Cardiac muscle cell (in vitro differentiated cells and primary cell): ENCODE results near the gene ABHD16B. TPM values are rescaled to one million over a fixed set of nuclear protein-coding genes. Genes with fewer than 3 reads are reported as not detected.

ENCODE experiments used
- DNase-seq, 2 donors: peaks; one replicate each; pipeline versions ENCODE4 v3.0.0 to v3.0.0-alpha.2; 2010 to 2017; ENCODE audit warnings: low read depth in 1 of 2, low spot score in 1 of 2
- H3K27ac ChIP-seq: fragments of 200-600 bp; sonication (generic); 2 replicates; pipeline ENCODE4 v1.5.1; 2016
- H3K27me3 ChIP-seq: fragments of 200-600 bp; sonication (generic); 2 replicates; pipeline ENCODE4 v1.6.0; 2016; ENCODE audit warnings: control low read depth
- H3K36me3 ChIP-seq: fragments of 200-600 bp; sonication (generic); 2 replicates; pipeline ENCODE4 v1.5.1; 2016; ENCODE audit warnings: control low read depth
- H3K4me1 ChIP-seq: fragments of 200-600 bp; sonication (generic); 2 replicates; pipeline ENCODE4 v1.8.1; 2017; ENCODE audit warnings: low read depth, mild to moderate bottlenecking, mixed run types
- H3K4me3 ChIP-seq: fragments of 200-600 bp; sonication (generic); 2 replicates; pipeline ENCODE4 v1.5.1; 2016; ENCODE audit warnings: mild to moderate bottlenecking
- H3K9me3 ChIP-seq: fragments of 200-600 bp; sonication (generic); 2 replicates; pipeline ENCODE4 v1.5.1; 2017; ENCODE audit warnings: low read depth, mild to moderate bottlenecking, control low read depth
- CTCF ChIP-seq: IDR thresholded peaks from 2 replicates; pipeline ENCODE4 v1.5.1; 2012; ENCODE audit warnings: low read depth, mild to moderate bottlenecking, low read length
- polyA plus RNA-seq: library from polyadenylated mRNA; unstranded; fragments of >200 nt; fragmentation: Nextera tagmentation; extraction: Ambion mirVana; gene quantifications from 2 replicates; pipeline ENCODE4 v1.2.1, GENCODE V29; 2016
- total RNA-seq: library from RNA; depleted of rRNA; stranded (reverse); fragments of >200 nt; gene quantifications from 2 replicates; pipeline ENCODE4 v1.2.3, GENCODE V29; 2016

Gene ABHD16B
- total and polyA plus RNA-seq, 2 experiments from 2014 or later: 3.4 TPM; not detected in 1

- Histone ChIP-seq H3K27ac (no peak overlapping the region), H3K36me3 (no peaks in the 10 kb centered on the region), H3K4me3 (no peak overlapping the region), H3K9me3 (no peaks in the 10 kb centered on the region), H3K4me1 (peaks cover 7% of the 10 kb centered on the region), H3K27me3 (no peaks in the 10 kb centered on the region)
- no peak for DNase-seq
- TF ChIP-seq CTCF: no peak
These were observed 39.0 kb upstream of the ABHD16B start for GRCh38 chr20:63822276-63822696.

GRCh38 chr20:63823691-63824311, 37.5 kb upstream of the ABHD16B start:
- no peak overlapping the region for H3K4me3 ChIP-seq
- no peaks in the 10 kb centered on the region for H3K9me3 ChIP-seq
- no peaks in the 10 kb centered on the region for H3K27me3 ChIP-seq
- TF ChIP-seq CTCF: no peak
- H3K36me3 ChIP-seq: no peaks in the 10 kb centered on the region
- no peak for DNase-seq
- H3K4me1 ChIP-seq: peaks cover 11% of the 10 kb centered on the region
- peak overlapping the region; percentile 22 for H3K27ac ChIP-seq

- H3K27me3 ChIP-seq: no peaks in the 10 kb centered on the region
- TF ChIP-seq CTCF: no peak
- H3K9me3 ChIP-seq: no peaks in the 10 kb centered on the region
- DNase-seq: no peak
- H3K4me1 ChIP-seq: peaks cover 22% of the 10 kb centered on the region
- H3K27ac ChIP-seq: peak overlapping the region; percentile 58
- H3K36me3 ChIP-seq: no peaks in the 10 kb centered on the region
- H3K4me3 ChIP-seq: no peak overlapping the region
These were observed 35.8 kb upstream of the ABHD16B start for GRCh38 chr20:63825331-63826118.

GRCh38 chr20:63826753-63827152, 34.5 kb upstream of the ABHD16B start:
- H3K9me3 ChIP-seq: no peaks in the 10 kb centered on the region
- H3K36me3 ChIP-seq: no peaks in the 10 kb centered on the region
- no peak overlapping the region for H3K27ac ChIP-seq
- H3K4me3 ChIP-seq: no peak overlapping the region
- no peak for TF ChIP-seq CTCF
- no peaks in the 10 kb centered on the region for H3K27me3 ChIP-seq
- DNase-seq: no peak
- peaks cover 22% of the 10 kb centered on the region for H3K4me1 ChIP-seq

GRCh38 chr20:63828124-63828523, 33.2 kb upstream of the ABHD16B start:
- Histone ChIP-seq H3K4me1 (peaks cover 22% of the 10 kb centered on the region), H3K27ac (peak overlapping the region; percentile 25), H3K4me3 (no peak overlapping the region), H3K27me3 (no peaks in the 10 kb centered on the region), H3K36me3 (no peaks in the 10 kb centered on the region), H3K9me3 (no peaks in the 10 kb centered on the region)
- no peak for TF ChIP-seq CTCF
- DNase-seq: no peak
